Kidney (tissue), 14 donors: ENCODE results near the gene CNOT9. TPM values are rescaled to one million over a fixed set of nuclear protein-coding genes. Genes with fewer than 3 reads are reported as not detected.

Experiments used
- DNase-seq, 5 donors: peaks; one replicate each; pipeline ENCODE4 v3.0.0-alpha.2; 2013 to 2020
- FAIRE-seq: peaks from 2 replicates; lab custom pipeline; 2012; peaks lifted over from hg19 to GRCh38; lab: Jason Lieb, UNC
- H3K27ac ChIP-seq, 2 donors: one replicate each; pipeline ENCODE4 v1.7.0; 2013; ENCODE audit warnings: low read depth in 2 of 2, low read length in 2 of 2, inconsistent platforms in 1 of 2
- H3K27me3 ChIP-seq: one replicate; pipeline ENCODE4 v1.7.1; 2013; ENCODE audit warnings: low read length, inconsistent platforms; ENCODE audit not compliant: control insufficient read depth, insufficient read depth
- H3K36me3 ChIP-seq, 3 donors: one replicate each; pipeline versions ENCODE4 v1.7.0 to v1.7.1; 2013; ENCODE audit warnings: low read length in 3 of 3, control low read depth in 1 of 3, inconsistent platforms in 1 of 3; ENCODE audit not compliant: insufficient read depth in 3 of 3, control insufficient read depth in 2 of 3
- H3K4me1 ChIP-seq, 3 donors: one replicate each; pipeline versions ENCODE4 v1.7.0 to v1.7.1; 2013; ENCODE audit warnings: low read length in 3 of 3, inconsistent platforms in 1 of 3, low read depth in 1 of 3; ENCODE audit not compliant: control insufficient read depth in 2 of 3, insufficient read depth in 2 of 3
- H3K4me3 ChIP-seq, 3 donors: one replicate each; pipeline versions ENCODE4 v1.7.0 to v1.8.1; 2013; ENCODE audit warnings: low read length in 3 of 3, control low read depth in 1 of 3, inconsistent platforms in 1 of 3
- H3K9ac ChIP-seq, 3 donors: one replicate each; pipeline versions ENCODE4 v1.7.0 to v1.7.1; 2013; ENCODE audit warnings: low read length in 3 of 3, control low read depth in 1 of 3, inconsistent platforms in 1 of 3
- H3K9me3 ChIP-seq, 3 donors: one replicate each; pipeline versions ENCODE4 v1.7.0 to v1.7.1; 2013; ENCODE audit warnings: low read length in 3 of 3, control low read depth in 1 of 3, inconsistent platforms in 1 of 3; ENCODE audit not compliant: control insufficient read depth in 2 of 3, insufficient read depth in 1 of 3
- intact Hi-C: fragments of 100-400 bp; cut with DNase I; formaldehyde crosslinking; loops from one replicate; pipeline ENCODE4 v1.11.1; 2022
- polyA plus RNA-seq: library from polyadenylated mRNA; stranded (reverse); fragments of 350-450 nt; fragmentation: Illumina TruSeq; extraction: RNeasy Lipid Tissue Mini Kit (QIAGEN cat#74804); gene quantifications from one replicate; pipeline ENCODE4 v1.2.3, GENCODE V29; 2014; ENCODE audit warnings: low read depth, low replicate concordance; ENCODE audit not compliant: insufficient read depth
- total RNA-seq: library from RNA; stranded (reverse); fragmentation: NEBNext Ultra II Directional; extraction: Animal tissue kit (Norgen Biotek cat#: 25700); gene quantifications from one replicate; pipeline ENCODE4 v1.2.1, GENCODE V29; 2021
- TF ChIP-seq, protein P1 (sequence below): IDR thresholded peaks from 3 replicates; pipeline ENCODE4 v1.5.1; 2012; ENCODE audit warnings: mild to moderate bottlenecking, moderate library complexity, borderline replicate concordance; ENCODE audit not compliant: insufficient read depth; ENCODE audit errors: extremely low read depth
- donor health status: control.
- donor health status: control.
- donor health status: control.
- donor health status: control.
- donor health status: control.
- donor health status: DM: yes; HTN: yes; CAD: no.
- donor health status: Normal renal cell carcinoma (clear cell type).

Gene CNOT9
- total and polyA plus RNA-seq, 2 donors from 2014 or later = 12.6 to 35.8 TPM

DNA sequence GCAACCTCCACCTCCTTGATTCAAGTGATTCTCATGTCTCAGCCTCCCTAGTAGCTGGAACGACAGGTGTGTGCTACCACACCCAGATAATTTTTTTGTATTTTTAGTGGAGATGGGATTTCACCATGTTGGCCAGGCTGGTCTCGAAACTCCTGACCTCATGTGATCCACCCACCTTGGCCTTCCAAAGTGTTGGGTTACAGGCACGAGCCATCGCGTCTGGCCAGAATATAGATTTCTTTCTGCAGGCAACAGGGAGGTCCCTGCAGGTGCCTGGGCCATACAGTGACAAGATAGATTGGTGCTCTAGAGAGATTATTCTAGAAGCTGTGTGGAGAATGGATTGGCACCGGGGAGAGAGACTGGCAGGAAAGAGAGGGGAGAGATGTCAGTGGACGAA, 52.4 kb downstream of the CNOT9 start:
- no peak overlapping the region for H3K4me3 ChIP-seq
- FAIRE-seq = no peak
- no peaks in the 10 kb centered on the region for H3K9me3 ChIP-seq
- H3K27me3 ChIP-seq = no peaks in the 10 kb centered on the region
- H3K4me1 ChIP-seq = no peaks in the 10 kb centered on the region
- H3K27ac ChIP-seq = no peak overlapping the region
- no peak overlapping the region for H3K9ac ChIP-seq
- TF ChIP-seq, protein P1, sequence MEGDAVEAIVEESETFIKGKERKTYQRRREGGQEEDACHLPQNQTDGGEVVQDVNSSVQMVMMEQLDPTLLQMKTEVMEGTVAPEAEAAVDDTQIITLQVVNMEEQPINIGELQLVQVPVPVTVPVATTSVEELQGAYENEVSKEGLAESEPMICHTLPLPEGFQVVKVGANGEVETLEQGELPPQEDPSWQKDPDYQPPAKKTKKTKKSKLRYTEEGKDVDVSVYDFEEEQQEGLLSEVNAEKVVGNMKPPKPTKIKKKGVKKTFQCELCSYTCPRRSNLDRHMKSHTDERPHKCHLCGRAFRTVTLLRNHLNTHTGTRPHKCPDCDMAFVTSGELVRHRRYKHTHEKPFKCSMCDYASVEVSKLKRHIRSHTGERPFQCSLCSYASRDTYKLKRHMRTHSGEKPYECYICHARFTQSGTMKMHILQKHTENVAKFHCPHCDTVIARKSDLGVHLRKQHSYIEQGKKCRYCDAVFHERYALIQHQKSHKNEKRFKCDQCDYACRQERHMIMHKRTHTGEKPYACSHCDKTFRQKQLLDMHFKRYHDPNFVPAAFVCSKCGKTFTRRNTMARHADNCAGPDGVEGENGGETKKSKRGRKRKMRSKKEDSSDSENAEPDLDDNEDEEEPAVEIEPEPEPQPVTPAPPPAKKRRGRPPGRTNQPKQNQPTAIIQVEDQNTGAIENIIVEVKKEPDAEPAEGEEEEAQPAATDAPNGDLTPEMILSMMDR = no peak
- no peaks in the 10 kb centered on the region for H3K36me3 ChIP-seq
- intact Hi-C loops = no loop called here
- no peak for DNase-seq

DNA sequence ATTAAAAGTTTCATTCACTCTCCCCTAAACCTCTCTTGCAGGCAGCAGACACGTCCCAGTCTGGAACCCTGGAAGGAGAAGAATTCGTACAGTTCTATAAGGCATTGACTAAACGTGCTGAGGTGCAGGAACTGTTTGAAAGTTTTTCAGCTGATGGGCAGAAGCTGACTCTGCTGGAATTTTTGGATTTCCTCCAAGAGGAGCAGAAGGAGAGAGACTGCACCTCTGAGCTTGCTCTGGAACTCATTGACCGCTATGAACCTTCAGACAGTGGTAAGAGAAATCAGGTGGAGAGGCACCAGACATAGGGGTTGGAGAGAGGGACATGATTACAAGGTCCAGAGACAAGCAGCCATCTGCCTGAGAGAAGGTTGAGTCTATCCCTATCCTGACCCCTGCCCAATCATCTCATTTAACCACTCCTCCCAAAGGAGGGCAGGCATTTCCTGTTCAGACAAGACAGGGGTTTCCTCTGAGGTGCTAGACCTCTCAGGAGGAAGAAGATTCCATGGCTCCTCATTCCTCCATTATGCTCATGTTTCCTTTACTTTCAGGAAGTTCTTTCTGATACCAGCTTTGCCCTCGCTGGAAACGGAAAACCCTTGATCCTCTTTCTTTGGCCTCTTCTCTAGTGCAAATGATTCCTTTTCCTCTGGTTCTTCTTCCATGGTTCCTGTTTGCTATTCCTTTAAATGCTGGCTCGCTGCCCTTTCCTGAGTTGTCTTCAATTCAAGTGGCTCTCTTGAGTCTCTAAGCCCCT, 54.1 kb downstream of the CNOT9 start:
- H3K4me1 ChIP-seq = no peaks in the 10 kb centered on the region
- FAIRE-seq (no peak), DNase-seq (peak in 1 of 5 donors; percentile 22)
- no peaks in the 10 kb centered on the region for H3K9me3 ChIP-seq
- TF ChIP-seq, protein P1 = no peak
- no peak overlapping the region for H3K27ac ChIP-seq
- no peak overlapping the region for H3K9ac ChIP-seq
- H3K36me3 ChIP-seq = no peaks in the 10 kb centered on the region
- H3K27me3 ChIP-seq = no peaks in the 10 kb centered on the region
- intact Hi-C loops = no loop called here
- H3K4me3 ChIP-seq = no peak overlapping the region

GRCh38 chr2:218623366-218623705, 54.7 kb downstream of the CNOT9 start:
- Histone ChIP-seq H3K9ac (no peak overlapping the region), H3K36me3 (no peaks in the 10 kb centered on the region), H3K27ac (no peak overlapping the region), H3K9me3 (no peaks in the 10 kb centered on the region), H3K27me3 (no peaks in the 10 kb centered on the region), H3K4me1 (no peaks in the 10 kb centered on the region), H3K4me3 (no peak overlapping the region)
- no peak for FAIRE-seq
- no peak for DNase-seq
- intact Hi-C loops = no loop called here
- TF ChIP-seq, protein P1 = no peak
